Type B pancreatic cell (in vitro differentiated cells): ENCODE measurements around the gene ST7L. TPM values are rescaled to one million over a fixed set of nuclear protein-coding genes. Genes with fewer than 3 reads are reported as not detected.

Experiments
- DNase-seq: peaks from one replicate; pipeline ENCODE4 v3.0.0; 2021; ENCODE audit warnings: mixed read lengths; ENCODE audit not compliant: unreplicated experiment; ENCODE audit errors: extremely low spot score
- H3K27ac Mint-ChIP-seq: 2 replicates; pipeline ENCODE4 v1.8.0; 2021; ENCODE audit warnings: mild to moderate bottlenecking, mixed read lengths
- H3K27me3 Mint-ChIP-seq: 2 replicates; pipeline ENCODE4 v1.8.0; 2021; ENCODE audit warnings: mixed read lengths
- H3K36me3 Mint-ChIP-seq: 2 replicates; pipeline ENCODE4 v1.8.0; 2021; ENCODE audit warnings: mixed read lengths
- H3K4me1 Mint-ChIP-seq: one replicate; pipeline ENCODE4 v1.8.0; 2021; ENCODE audit warnings: mixed read lengths; ENCODE audit not compliant: unreplicated experiment
- H3K4me3 Mint-ChIP-seq: 2 replicates; pipeline ENCODE4 v1.8.0; 2021; ENCODE audit warnings: mild to moderate bottlenecking, mixed read lengths
- H3K9me3 Mint-ChIP-seq: 2 replicates; pipeline ENCODE4 v1.8.0; 2021; ENCODE audit warnings: mixed read lengths
- long read RNA-seq: library from polyadenylated mRNA; unstranded; transcript quantifications from one replicate; pipeline ENCODE4 v2.0.0, GENCODE V29; 2020
- total RNA-seq: library from RNA; stranded (reverse); gene quantifications from 2 replicates; pipeline ENCODE4 v1.2.1, GENCODE V29; 2021; ENCODE audit warnings: low replicate concordance
- TF ChIP-seq, protein P1 (sequence below): fragments of 200-600 bp; sonication (generic); conservative IDR thresholded peaks from 2 replicates; pipeline ENCODE4 v1.5.0; 2021; ENCODE audit warnings: antibody characterized with exemption, mild to moderate bottlenecking

The ST7L gene, protein sequence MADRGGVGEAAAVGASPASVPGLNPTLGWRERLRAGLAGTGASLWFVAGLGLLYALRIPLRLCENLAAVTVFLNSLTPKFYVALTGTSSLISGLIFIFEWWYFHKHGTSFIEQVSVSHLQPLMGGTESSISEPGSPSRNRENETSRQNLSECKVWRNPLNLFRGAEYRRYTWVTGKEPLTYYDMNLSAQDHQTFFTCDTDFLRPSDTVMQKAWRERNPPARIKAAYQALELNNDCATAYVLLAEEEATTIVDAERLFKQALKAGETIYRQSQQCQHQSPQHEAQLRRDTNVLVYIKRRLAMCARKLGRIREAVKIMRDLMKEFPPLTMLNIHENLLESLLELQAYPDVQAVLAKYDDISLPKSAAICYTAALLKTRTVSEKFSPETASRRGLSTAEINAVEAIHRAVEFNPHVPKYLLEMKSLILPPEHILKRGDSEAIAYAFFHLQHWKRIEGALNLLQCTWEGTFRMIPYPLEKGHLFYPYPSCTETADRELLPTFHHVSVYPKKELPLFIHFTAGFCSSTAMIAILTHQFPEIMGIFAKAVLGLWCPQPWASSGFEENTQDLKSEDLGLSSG
- 17.1 and 22.0 TPM in 2 replicates for total RNA-seq
- long read RNA-seq, full-length matches to known transcripts: 4 of 14 reads
- long read RNA-seq, partial matches to known transcripts: 2 of 14 reads
- long read RNA-seq, other reads (novel, unspliced or antisense): 8 of 14 reads

DNA sequence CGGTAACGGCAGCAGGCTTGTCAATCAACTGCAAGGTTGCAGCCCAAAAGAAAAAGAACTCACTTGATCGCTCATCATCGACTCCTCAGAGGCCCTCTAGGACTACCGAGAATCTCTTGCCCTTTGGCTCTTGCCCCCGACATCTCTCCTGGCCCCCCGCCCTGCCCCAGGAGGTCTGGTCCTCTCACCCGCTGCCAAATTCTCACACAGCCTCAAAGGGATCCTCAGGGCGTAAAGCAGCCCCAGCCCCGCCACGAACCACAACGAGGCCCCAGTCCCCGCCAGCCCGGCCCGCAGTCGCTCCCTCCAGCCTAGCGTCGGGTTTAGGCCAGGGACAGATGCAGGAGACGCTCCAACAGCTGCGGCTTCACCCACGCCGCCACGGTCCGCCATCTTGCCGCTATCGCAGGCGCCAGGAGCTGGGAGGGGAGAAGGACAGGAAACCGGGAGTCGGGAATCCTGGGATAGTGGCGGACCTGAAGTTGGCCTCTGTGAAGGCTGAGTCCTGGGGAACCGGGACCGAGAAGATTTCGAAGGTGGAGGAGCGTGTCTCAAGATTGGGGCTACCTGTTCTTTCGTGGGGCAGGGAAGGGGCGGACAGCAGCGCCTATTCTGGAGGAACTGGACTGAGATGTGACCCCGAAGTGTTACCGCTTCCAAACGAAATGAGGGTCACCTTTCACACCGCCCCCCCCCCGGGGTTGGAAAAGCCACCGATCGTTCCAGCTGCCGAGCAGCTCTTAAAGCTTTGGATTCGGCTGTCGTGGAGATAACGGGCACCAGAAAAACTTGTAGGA lies at the start of gene ST7L:
Gene ST7L (minus strand): TSS at position 421 of the 797 bp plus-strand sequence. CDS start 28 bp downstream, at position 393.
- peaks cover 3% of the 10 kb centered on the region for H3K36me3 Mint-ChIP-seq
- peak within 1 kb of the TSS; percentile 92 for H3K27ac Mint-ChIP-seq
- H3K27me3 Mint-ChIP-seq: no peaks in the 10 kb centered on the region
- TF ChIP-seq, protein P1, sequence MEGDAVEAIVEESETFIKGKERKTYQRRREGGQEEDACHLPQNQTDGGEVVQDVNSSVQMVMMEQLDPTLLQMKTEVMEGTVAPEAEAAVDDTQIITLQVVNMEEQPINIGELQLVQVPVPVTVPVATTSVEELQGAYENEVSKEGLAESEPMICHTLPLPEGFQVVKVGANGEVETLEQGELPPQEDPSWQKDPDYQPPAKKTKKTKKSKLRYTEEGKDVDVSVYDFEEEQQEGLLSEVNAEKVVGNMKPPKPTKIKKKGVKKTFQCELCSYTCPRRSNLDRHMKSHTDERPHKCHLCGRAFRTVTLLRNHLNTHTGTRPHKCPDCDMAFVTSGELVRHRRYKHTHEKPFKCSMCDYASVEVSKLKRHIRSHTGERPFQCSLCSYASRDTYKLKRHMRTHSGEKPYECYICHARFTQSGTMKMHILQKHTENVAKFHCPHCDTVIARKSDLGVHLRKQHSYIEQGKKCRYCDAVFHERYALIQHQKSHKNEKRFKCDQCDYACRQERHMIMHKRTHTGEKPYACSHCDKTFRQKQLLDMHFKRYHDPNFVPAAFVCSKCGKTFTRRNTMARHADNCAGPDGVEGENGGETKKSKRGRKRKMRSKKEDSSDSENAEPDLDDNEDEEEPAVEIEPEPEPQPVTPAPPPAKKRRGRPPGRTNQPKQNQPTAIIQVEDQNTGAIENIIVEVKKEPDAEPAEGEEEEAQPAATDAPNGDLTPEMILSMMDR: no peak
- peaks cover 21% of the 10 kb centered on the region for H3K4me1 Mint-ChIP-seq
- H3K9me3 Mint-ChIP-seq: no peaks in the 10 kb centered on the region
- peak; percentile 79 for DNase-seq
- H3K4me3 Mint-ChIP-seq: peak within 1 kb of the TSS; percentile 98

DNA sequence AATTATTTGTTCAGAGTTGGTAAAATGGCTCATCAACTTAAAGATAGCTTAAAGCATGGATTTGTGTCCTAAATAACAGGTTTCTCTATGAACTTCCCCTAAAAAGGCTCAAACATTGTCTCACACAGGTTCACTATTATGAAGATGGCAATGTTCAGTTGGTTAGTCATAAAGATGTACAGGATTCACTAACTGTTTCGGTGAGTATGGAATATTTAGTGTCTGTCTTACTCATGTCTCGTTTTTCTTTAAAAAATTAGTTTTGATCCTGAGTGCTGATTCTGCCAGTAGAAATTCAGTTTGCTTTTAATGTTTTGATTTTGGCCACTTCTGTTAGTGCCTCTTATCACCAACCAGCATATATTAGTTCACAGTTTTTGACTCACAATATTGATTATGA lies 48.0 kb upstream of the ST7L start:
- H3K4me3 Mint-ChIP-seq: no peak overlapping the region
- TF ChIP-seq, protein P1: no peak
- peaks cover 44% of the 10 kb centered on the region for H3K36me3 Mint-ChIP-seq
- DNase-seq: no peak
- H3K27me3 Mint-ChIP-seq: no peaks in the 10 kb centered on the region
- no peaks in the 10 kb centered on the region for H3K4me1 Mint-ChIP-seq
- H3K9me3 Mint-ChIP-seq: no peaks in the 10 kb centered on the region
- H3K27ac Mint-ChIP-seq: no peak overlapping the region

DNA sequence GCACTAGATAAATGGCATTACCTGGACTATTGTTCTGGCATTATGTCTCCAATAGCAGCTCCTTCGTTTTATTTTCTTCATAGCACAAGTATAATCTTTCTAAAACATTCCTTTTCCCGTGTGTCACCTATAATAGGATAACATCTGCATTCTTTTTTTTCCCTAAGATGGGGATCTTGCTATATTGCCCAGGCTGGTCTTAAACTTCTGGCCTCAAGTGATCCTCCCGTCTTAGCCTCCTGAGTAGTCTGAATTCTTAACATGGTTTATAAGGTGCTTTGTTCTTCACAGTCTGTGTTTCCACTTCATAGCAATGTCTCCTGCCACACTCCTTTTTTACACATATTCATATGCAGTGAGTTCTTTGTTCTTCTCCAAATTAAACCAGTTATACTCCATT lies 46.9 kb upstream of the ST7L start:
- no peaks in the 10 kb centered on the region for H3K9me3 Mint-ChIP-seq
- H3K4me3 Mint-ChIP-seq: no peak overlapping the region
- no peaks in the 10 kb centered on the region for H3K27me3 Mint-ChIP-seq
- no peaks in the 10 kb centered on the region for H3K4me1 Mint-ChIP-seq
- H3K36me3 Mint-ChIP-seq: peaks cover 49% of the 10 kb centered on the region
- TF ChIP-seq, protein P1: no peak
- H3K27ac Mint-ChIP-seq: no peak overlapping the region
- no peak for DNase-seq

DNA sequence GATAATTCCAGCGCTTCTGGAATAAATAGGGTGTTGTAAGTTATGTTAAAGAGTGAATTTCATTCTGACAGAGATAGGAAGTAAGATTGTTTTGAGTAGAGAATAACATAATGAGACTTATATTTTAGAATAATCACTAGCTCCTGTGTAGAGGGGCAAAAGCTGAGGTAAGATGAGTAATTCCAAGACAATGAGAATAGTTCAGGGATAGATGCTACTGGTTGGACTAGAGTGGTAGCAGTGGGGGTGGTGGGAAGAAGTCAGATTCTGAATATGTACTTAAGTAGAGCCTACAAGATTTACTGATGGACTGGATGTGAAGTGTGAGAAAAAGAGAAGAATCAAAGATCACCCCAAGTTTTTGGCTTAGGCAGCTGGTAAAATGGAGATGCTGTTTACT lies 32.3 kb upstream of the ST7L start:
- Mint-ChIP-seq H3K9me3 (no peaks in the 10 kb centered on the region), H3K27ac (no peak overlapping the region), H3K4me1 (no peaks in the 10 kb centered on the region), H3K27me3 (no peaks in the 10 kb centered on the region), H3K4me3 (no peak overlapping the region), H3K36me3 (peaks cover 32% of the 10 kb centered on the region)
- TF ChIP-seq, protein P1: no peak
- DNase-seq: no peak

DNA sequence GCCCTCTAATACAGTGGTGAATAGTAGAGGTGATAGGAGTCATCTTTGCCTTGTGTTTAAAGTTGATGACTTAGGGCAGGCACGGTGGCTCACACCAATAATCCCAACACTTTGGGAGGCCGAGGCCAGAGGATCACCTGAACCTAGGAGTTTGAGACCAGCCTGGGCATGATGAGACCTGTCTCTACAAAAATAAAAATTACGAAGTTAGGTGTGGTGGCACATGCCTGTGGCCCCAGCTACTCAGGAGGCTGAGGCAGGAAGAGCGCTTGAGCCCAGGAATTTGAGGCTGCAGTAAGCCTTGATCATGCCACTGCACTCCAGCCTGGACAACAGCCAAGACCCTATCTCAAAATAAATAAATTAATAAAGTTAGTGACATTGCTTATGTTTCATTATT lies 27.3 kb upstream of the ST7L start:
- peaks cover 34% of the 10 kb centered on the region for H3K36me3 Mint-ChIP-seq
- no peak overlapping the region for H3K27ac Mint-ChIP-seq
- no peak for DNase-seq
- TF ChIP-seq, protein P1: no peak
- H3K27me3 Mint-ChIP-seq: no peaks in the 10 kb centered on the region
- no peak overlapping the region for H3K4me3 Mint-ChIP-seq
- no peaks in the 10 kb centered on the region for H3K4me1 Mint-ChIP-seq
- H3K9me3 Mint-ChIP-seq: no peaks in the 10 kb centered on the region
